ENCODE results near the gene SPTBN1.

Gene SPTBN1

DNA sequence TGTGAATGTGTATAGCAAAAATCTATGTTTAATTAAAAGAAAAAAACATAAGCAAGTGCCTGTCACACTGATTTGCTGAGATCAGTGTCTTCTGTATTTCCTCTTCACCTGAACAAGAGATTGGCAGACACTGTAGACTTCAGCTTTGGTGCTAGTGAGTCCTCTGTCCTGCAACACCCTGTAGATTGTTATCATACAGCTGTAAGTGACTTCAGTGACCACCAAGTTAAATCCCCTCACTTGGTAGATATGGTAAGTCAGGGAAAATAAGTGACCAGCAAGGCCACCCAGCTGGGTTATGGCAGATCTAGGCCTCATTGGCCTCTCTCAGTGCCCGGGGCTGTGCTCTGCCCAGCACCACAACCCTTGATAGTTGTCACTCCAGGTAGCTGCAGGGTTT lies 147.7 kb downstream of the SPTBN1 start:
- no peak for DNase-seq (ENCODE audit: low read depth in 1 of 2, low spot score in 1 of 2)

DNA sequence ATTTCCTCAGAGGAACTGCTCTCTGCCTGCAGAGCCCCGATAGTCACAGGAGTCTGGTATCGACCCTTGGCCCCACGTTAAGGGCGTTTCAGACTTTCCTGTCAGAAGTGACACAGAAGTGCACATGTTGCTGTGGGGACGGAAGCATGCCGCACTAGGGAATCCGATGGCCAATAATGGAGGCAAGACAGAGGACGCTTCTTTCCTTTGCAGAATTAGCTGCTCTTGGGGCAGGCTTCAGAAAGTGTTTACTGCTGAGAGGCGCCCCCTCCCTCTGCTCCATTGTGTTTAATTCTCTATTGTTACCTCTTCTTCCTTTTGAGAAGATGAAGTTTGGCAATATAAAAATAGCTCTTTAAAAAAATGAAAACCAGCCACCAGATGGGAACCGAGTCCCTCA lies 148.7 kb downstream of the SPTBN1 start:
- DNase-seq (ENCODE audit: low read depth in 1 of 2, low spot score in 1 of 2), result no peak

DNA sequence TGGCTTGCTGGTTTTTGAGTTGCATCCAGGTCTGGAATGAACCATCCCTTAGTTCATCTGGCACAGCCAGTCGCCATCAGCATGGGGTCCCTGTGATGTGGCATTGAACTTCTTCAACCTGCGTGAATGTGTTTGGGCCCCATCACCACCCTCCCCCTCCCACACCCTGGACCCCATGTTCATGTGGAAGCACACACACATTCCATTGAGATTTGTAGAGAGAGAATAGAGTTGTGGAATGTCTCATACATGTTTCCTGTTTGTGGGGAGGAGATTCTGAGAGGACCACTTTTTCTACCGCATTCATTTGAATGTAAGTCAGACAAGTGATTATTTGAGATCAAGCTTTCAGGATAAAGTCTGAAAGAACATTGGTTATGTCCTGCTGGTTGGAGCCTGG lies 149.7 kb downstream of the SPTBN1 start:
- DNase-seq (ENCODE audit: low read depth in 1 of 2, low spot score in 1 of 2), result no peak

DNA sequence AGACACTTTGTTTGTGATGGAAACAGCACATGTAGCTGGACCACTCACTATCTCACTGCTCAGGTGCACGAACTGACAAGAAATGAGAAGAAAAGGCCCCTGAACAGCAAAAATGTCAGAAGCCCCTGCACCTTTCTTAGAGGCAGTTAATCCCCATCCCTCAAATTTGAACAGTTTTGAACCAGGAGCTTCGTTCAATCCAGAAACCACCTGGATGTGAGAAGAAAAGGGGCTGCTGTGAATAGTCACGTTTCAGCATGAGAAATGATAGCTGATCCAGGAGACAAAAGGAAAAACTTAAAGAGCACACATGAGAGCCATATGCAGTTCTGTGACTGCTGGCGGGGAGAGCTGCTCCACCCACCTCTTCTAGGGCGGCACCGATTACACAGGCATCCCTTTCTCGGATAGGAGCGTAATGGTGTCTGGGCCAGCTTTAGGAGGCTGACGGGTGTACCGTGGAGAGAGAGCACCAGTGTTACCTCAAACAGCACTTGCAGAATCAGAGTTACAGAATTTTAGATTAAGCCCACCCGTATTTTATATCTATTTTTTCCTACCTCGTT lies 150.3 kb downstream of the SPTBN1 start:
- DNase-seq (ENCODE audit: low read depth in 1 of 2, low spot score in 1 of 2), result no peak

DNA sequence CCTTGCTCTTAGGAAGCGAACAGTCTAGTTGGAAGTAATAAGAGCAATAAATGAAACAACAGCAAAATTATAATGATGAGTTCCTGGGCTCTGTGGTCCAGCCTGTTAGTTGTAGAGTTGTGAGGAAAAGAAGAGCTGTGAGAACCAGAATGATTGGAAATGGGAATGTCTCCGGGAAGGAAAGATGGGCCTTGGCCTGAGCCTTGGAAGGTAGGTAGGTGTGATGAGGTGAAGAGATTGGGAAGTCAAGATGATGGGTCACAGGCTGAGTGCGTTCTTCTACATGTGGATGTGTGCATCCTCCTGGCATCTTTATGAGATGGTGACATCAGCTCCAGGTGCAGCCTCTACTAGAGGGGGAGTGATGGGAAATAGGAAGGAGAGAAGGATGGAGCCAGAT lies 152.1 kb downstream of the SPTBN1 start:
- DNase-seq (ENCODE audit: low read depth in 1 of 2, low spot score in 1 of 2), result no peak

DNA sequence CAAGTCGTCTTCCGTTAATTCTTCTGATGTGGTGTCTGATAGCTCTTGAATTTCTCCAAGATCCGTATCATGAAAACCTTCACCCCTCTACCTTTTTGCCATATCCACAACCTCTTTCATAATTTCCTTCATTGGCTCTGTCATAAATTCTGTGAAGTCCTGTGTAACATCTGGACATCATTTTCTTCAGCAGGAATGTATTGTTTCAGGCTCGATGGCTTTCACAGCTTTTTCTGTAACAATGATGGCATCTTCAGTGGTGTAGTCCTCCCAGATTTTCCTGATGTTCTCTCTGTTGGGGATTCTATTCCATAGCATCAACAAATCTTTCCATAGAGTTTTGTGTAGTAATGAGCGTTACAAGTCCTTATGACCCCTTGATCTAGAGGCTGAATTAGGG lies 153.1 kb downstream of the SPTBN1 start:
- DNase-seq (ENCODE audit: low read depth in 1 of 2, low spot score in 1 of 2), result no peak

DNA sequence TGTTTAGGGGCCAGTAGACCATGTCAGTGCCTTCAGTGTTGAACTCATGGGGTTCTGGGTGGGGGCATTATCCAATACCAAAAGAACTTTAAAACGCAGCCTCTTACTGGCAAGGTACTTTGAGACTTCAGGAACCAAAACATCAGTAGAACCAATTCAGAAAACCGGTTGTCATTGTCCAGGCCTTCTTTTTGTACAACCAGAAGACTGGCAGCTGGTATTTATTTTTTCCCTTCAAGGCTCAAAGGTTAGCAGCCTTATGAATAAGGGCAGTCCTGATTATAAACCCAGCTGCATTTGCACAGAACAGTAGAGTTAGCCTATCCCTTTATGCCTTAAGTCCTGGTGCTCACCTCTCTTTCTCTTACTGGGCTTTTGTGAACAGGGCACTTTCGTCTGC lies 153.5 kb downstream of the SPTBN1 start:
- DNase-seq (ENCODE audit: low read depth in 1 of 2, low spot score in 1 of 2), result no peak

DNA sequence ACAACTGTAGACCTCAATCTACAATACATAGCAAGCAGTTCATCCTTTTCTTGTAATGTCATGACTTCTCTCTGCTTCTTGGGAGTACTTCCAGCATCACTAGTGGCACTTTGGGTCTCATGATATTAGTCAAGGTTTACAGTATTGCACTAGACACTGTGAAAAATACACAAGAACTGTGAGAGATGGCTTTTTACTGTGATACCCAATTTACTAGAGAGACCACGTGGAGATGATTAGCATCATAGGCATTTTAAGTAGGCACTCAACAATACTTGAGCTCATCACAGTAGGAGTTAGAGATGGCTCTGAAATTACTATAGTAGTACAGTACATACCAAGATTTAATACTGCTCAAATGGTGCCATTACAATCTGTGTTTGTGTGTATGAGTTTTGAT lies 154.6 kb downstream of the SPTBN1 start:
- no peak for DNase-seq (ENCODE audit: low read depth in 1 of 2, low spot score in 1 of 2)

DNA sequence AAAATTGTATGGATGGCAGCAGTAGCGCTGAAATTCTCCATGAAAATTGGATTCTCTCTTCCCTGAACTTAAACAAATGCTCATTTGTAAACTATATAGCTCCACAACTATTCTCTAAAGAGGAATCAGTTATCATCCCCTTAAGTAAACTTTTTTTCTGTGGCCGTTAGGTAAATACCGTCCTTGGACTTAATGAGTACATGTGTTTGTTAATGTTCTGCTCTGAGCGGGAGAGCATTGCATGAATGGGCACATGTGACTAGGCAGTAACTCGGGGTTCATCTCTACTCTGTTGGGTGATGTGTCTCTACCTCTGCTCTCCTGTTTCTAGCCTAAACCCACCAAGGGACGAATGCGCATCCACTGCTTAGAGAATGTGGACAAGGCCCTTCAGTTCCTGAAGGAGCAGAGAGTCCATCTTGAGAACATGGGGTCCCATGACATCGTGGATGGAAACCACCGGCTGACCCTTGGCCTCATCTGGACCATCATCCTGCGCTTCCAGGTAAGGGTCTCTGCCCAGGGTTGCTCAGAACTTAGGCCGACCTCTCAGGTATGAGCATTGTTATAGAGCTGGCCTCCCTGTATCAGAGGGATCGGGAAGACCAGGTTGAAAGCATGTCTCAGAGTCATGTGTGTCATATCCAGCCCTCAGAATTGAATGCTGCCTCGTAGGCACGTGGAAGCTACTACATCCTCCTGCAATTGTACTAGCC lies 155.9 kb downstream of the SPTBN1 start:
- DNase-seq (ENCODE audit: low read depth in 1 of 2, low spot score in 1 of 2), result no peak

DNA sequence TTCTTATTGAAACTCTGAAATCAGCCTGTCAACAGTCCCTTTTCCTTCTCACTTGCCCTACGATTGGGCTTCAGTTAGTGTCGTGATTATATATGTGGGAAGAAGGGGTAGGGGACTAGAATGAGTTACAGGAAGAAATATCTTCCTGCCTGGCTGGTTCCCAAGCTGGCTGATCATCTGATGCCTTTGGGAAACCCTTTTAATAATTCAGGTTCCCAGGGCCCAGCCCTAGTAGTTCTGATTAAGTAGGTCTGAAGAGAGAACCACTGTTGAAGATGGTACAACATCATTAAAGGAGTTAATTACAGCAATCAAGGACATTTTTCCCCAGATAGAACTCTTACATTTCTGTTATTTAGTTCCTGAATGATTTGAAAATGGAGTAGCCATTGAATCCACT lies 157.3 kb downstream of the SPTBN1 start:
- no peak for DNase-seq (ENCODE audit: low read depth in 1 of 2, low spot score in 1 of 2)

DNA sequence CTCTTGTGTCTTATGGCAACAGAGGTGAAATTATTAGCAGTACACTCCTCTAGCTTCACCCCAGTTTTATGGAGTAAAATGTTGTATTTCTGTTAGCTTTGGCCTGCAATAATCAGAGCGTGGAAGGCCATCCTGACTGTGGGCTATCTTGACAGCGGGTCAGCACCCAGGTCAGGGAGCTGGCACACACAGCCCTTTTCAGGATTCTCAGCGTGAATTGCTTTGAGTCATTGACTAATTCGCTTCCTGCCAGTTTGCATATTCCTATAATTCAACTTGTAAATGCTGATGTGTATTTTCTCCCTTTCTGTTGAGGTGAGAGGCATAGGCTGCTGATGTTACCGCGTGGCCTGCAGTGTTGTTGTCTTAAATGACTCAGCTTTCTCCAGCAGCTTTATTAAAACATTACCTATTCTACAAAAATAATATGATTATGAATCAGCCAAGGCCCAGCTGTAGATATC lies 157.7 kb downstream of the SPTBN1 start:
- DNase-seq (ENCODE audit: low read depth in 1 of 2, low spot score in 1 of 2), result no peak

DNA sequence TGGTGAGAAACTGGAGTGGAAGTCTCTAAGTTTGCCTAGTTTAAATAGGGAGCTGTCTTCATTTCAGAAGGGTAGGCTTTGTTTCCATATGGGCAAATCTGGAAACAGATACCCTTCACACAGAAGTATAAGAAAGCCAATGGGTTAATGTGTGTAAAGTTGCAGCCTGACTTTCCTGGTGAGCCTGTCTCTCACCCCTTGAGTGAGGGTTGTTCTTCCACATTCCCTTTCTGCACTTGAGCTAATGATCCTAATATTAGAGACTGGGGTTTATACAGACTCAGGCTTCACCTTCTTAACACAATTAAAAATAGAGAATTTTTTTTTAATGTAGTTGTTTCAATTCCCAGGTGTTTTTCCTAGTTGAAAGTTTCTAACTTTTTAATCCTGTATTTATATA lies 158.7 kb downstream of the SPTBN1 start:
- no peak for DNase-seq (ENCODE audit: low read depth in 1 of 2, low spot score in 1 of 2)

DNA sequence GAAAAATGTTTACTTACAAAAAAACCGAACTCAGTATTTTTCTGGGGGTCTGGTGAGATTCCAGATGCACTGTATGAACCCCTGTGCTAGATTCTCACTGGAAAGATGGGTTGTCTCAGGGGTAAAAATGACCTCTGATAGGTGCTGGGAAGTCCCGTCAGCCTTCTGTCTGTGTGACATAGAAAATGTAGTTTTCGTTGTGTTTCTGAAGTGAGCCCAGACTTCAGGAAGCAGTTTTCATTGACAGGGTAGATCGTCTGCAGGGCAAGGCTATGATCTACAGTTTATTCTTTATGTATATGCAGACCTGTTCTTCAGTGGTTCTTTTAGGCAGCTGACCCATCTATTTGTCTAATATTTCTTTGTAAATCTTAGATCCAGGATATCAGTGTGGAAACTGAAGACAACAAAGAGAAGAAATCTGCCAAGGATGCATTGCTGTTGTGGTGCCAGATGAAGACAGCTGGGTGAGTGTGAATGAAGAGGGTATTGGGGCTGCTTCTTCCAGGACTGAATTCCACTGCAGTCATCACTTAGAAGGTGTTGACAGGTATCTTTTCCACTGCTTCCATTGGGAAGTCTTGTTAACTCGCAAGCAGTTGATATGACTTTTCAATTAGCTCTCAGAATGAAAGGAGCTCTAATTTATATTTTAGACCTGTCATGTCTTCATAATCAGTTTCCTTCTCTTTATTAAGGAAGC lies 159.9 kb downstream of the SPTBN1 start:
- no peak for DNase-seq (ENCODE audit: low read depth in 1 of 2, low spot score in 1 of 2)

DNA sequence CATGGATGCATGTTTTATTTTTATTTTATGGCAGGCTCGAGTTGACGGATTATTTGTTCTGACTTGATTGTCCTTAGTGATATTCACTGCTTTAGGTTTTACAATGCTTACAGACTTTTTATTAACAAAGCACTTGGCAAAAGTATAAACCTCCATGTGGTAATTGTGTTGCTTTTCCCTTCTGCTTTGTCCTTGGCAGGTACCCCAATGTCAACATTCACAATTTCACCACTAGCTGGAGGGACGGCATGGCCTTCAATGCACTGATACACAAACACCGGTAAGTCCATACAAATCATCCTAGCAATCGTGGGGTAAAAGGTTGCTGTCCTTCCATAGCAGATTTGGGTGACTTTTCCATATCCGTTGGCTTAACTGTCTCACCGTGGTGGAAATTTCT lies 161.3 kb downstream of the SPTBN1 start:
- DNase-seq (ENCODE audit: low read depth in 1 of 2, low spot score in 1 of 2), result no peak

DNA sequence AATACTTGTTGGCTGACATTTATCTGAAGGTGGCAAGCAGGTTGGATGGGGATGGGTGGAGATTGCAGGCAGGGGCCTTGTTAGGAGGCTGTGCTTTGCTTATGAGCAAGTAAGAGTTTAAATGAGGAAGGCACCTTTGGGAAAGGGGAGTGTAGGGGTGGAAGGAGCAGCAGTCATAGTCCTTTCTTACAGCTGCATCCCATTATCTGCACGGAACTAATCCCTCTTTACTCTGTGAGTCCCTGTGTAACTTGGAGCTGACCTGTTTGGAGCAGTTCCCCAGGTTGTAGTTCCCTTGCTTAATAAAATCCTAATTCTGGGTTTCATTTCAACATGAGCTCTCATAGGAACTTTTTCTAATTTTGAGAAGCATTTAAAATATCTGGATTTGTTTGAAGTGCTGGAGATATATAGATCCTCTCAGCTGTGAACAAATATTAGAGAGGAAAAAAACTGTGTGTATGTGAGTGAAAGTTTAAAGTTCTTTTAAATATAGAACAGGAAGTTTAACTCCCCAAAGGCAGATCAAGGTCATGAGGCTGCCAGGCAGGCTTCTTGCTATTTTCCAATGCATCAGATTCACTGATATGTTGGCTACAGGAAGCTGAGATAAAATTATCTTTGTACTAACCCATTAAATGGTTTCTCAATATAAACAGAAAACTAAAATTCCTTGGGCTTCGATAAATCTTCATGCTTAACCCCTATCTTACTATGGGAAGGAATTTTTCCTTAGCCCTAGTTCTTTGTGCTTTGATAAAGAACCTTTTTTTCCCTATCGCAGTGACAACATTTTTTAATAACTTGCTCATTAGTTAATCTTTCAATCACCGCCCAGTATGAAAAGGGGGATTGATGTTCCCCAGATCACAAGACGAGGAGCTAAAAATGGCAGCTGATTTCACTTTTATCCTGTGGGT lies 162.8 kb downstream of the SPTBN1 start:
- DNase-seq (ENCODE audit: low read depth in 1 of 2, low spot score in 1 of 2), result no peak

DNA sequence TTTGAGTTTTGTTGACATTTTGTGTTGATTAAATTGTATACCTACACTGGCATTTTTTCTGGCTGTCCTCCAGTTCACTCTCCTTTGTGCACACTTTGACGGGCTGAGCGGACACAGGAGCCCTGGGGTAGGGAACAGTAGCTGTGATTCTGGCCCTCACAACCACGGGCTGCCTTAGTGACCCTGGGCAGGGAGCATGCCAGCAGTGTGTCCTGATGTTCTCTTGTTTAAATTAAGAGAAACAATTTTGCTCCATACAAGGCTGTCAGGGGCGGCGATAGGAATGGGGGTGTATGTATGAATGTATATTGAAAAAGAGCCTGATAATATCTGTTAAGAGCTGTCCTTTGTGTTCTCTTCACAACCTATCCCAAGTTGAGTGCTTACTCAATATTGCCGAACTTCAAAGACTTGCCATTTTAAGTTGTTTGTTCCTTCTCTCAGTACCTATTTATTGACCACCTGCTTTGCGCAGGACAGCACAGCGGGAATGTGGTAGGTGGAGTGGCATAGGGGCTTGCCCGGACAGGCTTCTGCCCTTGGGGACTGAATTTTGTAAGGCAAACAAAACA lies 163.6 kb downstream of the SPTBN1 start:
- no peak for DNase-seq (ENCODE audit: low read depth in 1 of 2, low spot score in 1 of 2)

DNA sequence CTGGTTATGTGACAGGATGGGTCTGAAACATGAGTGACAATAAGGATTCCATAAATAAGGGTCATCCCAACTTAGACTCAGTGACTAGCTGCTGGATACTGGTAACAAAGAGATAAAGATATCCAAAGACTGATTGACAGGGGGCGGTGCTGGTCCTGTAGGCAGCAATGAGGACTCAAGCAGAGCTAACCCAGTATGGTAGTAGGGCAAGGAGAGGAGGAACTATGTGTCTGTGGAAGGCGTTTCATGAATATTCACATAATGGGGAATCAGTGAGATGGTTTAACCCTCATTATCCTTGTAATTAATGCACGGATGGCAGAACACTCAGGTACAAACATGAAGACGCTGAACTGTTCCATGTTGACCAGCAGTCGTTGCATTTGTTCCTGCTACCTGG lies 164.8 kb downstream of the SPTBN1 start:
- DNase-seq (ENCODE audit: low read depth in 1 of 2, low spot score in 1 of 2), result no peak

DNA sequence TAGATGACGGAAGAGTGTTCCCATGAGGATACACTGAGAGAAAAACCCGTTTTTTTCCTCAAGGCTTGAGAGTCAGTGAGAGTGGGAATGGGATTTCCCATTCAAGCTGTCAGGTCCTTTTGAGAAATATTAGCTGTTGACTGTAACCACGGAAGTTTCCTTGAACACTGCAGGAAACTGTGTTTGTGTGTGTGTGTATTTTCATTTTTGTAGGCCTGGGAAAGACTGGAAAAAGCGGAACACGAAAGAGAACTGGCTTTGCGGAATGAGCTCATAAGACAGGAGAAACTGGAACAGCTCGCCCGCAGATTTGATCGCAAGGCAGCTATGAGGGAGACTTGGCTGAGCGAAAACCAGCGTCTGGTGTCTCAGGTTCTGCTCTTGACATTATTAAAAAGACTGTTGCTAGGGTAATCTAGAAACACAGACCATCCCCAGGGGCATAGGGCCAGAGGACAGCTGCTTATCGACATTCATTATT lies 168.5 kb downstream of the SPTBN1 start:
- no peak for DNase-seq (ENCODE audit: low read depth in 1 of 2, low spot score in 1 of 2)

DNA sequence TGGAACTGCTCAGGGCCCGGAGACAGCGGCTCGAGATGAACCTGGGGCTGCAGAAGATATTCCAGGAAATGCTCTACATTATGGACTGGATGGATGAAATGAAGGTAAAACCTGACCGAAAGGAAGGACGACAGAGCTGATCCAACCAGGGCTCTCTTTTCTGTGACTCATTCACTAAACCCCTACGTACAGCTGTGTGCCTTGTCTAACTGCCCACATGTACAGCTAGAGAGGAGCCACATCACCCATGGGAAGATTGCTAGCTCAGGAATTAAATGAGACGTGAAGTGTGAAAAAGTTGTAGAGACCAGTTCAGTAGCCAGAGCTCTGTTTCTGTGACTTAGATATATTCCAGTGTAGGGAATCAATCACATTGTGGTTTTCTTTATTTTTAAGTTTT lies 170.0 kb downstream of the SPTBN1 start:
- no peak for DNase-seq (ENCODE audit: low read depth in 1 of 2, low spot score in 1 of 2)

DNA sequence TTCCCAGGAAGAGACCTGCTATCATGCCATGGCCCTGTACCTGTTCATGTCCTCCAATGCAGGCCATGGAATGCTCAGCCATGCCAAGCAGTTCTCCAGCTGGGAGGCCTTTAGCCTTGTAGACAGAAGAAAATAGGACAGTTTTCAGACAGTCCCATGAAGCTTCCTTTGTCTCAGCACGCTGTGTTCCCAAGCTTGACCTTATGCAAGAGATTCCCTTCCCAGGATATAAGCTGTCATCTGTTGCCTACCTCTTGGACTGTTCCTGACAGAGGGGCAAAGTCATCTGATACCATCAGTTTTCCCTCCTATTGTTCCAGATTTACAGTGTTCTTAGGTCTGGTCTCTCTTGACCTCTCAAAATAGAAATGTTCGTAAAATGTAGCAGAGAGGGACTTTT lies 170.8 kb downstream of the SPTBN1 start:
- DNase-seq (ENCODE audit: low read depth in 1 of 2, low spot score in 1 of 2), result no peak

DNA sequence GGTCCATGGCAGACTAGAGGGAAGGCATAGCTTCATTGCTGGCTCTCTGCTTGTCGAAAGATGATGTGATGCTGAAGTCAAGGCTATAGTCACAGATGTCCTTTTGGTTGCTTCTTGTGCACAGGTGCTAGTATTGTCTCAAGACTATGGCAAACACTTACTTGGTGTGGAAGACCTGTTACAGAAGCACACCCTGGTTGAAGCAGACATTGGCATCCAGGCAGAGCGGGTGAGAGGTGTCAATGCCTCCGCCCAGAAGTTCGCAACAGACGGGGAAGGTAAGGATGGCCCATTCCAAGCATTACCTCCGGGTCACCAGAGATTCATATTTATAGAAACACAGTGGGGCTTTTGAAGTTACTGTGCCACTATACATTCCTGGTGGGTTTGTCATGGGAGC lies 171.8 kb downstream of the SPTBN1 start:
- no peak for DNase-seq (ENCODE audit: low read depth in 1 of 2, low spot score in 1 of 2)

Data from activated T-helper 1 cell treated with anti-CD3 and anti-CD28 coated beads, Interleukin-2, amount 50 U/mL, for 16 hours (primary cell).